GM12801 (cell line): ENCODE data around the gene CCT2.

Experiments
- TF ChIP-seq, protein P1 (sequence below): IDR thresholded peaks from one replicate; pipeline ENCODE4 v1.5.1; 2011; ENCODE audit warnings: control low read depth; ENCODE audit not compliant: insufficient read length; ENCODE audit errors: extremely low read depth

CCT2 gene

DNA sequence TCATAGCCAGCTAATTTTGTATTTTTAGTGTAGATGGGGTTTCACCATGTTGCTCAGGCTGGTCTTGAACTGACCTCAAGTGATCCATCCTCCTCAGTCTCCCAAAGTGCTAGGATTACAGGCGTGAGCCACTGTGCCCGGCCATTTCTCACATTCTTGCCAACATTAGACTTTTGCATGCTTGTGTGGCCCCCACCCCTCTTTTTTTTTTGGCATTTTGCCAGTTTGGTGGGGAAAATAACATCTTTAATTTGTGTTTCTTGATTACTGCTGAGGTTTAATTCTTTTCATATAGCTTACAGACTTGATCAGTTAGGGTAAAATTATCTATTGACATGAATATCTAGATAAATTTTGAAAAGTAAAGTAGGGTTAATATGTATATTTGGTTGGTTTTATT lies 3.8 kb downstream of the CCT2 start:
- TF ChIP-seq, protein P1, sequence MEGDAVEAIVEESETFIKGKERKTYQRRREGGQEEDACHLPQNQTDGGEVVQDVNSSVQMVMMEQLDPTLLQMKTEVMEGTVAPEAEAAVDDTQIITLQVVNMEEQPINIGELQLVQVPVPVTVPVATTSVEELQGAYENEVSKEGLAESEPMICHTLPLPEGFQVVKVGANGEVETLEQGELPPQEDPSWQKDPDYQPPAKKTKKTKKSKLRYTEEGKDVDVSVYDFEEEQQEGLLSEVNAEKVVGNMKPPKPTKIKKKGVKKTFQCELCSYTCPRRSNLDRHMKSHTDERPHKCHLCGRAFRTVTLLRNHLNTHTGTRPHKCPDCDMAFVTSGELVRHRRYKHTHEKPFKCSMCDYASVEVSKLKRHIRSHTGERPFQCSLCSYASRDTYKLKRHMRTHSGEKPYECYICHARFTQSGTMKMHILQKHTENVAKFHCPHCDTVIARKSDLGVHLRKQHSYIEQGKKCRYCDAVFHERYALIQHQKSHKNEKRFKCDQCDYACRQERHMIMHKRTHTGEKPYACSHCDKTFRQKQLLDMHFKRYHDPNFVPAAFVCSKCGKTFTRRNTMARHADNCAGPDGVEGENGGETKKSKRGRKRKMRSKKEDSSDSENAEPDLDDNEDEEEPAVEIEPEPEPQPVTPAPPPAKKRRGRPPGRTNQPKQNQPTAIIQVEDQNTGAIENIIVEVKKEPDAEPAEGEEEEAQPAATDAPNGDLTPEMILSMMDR: no peak

DNA sequence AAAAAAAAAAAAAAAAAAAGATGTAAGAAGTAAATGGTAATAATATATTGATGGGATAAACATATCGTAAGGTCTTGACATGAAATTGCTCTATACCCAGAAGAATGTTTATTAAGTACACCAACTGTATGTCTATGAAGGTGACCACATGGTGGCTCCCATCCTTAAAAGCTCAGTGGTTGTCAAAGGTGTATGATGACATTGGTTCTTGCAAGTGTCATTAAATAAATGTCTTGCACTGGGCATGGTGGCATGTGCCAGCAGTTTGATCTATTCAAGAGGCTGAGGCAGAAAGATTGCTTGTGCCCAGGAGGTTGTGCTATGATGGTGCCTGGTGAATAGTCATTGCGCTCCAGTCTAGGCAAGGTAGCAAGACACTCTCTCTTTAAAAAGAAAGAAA lies 10.4 kb downstream of the CCT2 start:
- TF ChIP-seq, protein P1: no peak

DNA sequence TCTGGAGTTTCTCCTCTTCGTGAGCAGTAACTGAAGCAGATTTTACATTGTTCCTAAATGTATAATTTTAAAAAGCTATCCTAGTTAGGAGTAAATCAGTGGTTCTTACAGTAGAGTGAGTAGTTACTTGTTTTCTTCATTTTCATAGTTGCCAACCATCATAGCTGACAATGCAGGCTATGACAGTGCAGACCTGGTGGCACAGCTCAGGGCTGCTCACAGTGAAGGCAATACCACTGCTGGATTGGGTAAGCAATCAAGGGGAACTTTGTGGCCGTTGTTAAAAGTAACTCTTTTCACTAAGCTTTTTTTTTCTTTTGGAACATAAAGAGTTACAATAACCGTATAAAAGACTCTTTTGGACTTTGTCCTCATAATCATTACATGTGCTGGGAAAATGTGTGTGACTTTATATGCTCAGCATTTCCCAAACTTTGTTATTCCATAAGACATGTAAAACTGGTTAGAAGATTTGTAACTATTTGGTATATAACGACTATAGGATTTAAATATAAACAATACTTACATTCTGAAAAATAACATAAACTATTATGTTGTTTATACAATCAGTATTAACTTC lies 13.0 kb downstream of the CCT2 start:
- TF ChIP-seq, protein P1: no peak

DNA sequence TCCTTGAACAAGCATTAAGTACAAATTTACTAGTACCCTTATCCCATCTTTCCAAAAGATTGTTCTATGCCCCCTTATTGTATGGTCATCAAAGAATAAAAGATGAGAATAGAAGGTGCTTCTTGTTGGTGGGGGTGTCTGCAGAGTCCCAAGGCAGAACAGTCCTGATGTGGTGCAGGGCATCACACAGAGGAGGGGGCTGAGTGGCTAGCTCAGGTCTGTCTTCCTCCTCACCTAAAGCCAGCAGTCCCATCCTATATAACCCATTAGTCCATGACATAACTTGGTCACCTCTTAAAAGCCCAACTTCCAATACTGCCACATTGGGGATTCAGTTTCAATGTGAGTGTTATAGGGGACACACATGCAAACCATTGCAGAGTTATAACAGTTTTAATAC lies 15.5 kb downstream of the CCT2 start:
- TF ChIP-seq, protein P1: no peak

DNA sequence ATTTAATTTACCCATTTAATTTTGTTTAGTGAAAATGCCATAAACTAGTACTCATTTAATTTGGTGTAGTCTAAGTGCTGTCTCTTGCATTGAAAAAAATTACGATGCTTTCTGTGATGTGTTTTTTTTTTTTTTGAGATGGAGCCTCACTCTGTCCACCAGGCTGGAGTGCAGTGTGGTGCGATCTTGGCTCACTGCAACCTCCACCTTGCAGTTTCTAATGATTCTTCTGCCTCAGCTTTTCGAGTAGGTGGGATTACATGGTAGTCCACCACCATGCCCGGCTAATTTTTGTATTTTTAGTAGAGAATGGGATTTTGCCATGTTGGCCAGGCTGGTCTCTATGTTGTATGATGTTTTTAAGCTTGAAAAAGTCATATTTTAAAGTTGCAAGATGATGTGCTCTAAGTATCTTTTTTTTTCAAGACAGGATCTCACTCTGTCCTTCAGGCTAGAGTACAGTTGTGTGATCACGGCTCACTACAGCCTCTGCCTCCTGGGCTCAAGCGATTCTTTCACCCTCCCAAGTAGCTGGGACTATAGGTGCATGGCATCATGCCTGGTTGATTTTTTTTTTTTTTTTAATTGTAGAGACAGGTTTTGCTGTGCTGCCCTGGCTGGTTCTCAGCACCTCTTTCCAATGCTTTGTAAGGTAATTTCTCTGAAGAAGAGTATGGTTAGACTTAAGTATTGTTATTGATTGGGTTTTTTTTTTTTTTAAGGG lies 16.9 kb downstream of the CCT2 start:
- TF ChIP-seq, protein P1: no peak

DNA sequence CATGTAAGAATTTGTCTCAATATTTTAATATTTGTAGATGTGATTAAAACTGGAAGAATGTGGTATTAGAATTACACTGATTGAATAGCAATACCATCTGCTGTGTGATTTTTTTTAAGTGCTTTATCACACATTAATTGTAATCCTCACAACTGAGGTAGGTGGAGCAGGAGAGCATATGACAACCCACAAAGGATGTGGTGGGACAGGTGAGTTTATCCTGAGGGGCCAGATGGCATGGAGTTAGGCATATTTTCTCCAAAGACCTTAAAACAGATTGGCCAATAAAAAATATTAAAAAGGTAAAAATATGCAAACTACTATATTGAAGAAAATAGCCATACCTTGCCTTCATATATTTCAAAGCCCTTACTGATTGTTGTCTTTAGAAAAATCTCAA lies 17.7 kb downstream of the CCT2 start:
- TF ChIP-seq, protein P1: no peak

DNA sequence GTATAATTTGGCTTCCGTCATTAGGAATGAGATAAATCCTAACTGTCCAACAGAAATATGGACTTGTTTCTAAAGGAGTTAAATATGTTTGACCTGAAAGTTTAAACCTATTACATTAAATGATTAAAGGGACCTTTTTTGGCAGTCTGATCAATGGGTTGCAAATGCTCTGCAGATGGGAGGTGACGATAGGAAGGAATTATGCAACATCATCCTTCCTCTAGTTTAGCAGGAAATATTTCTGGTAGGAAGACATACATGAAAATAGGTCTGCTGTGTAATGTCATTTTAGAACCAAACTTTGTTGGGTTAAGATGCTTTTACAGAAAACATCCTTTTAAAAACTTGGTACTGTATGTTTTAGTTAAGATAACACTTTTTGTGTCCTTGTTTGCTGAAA lies 22.9 kb downstream of the CCT2 start:
- TF ChIP-seq, protein P1: no peak
